Forelimb muscle (tissue), 1 donor: ENCODE results near the gene OR2F2. TPM values are rescaled to one million over a fixed set of nuclear protein-coding genes. Genes with fewer than 3 reads are reported as not detected.

Experiments used
- DNase-seq: peaks from one replicate; pipeline ENCODE4 v3.0.0-alpha.2; 2013; ENCODE audit warnings: low read depth
- polyA plus RNA-seq: library from polyadenylated mRNA; unstranded; fragments of 120-200 nt; gene quantifications from one replicate; pipeline ENCODE4 v1.2.1, GENCODE V29; 2013; ENCODE audit not compliant: insufficient read length

The OR2F2 gene
- polyA plus RNA-seq, 1 donor = not detected

DNA sequence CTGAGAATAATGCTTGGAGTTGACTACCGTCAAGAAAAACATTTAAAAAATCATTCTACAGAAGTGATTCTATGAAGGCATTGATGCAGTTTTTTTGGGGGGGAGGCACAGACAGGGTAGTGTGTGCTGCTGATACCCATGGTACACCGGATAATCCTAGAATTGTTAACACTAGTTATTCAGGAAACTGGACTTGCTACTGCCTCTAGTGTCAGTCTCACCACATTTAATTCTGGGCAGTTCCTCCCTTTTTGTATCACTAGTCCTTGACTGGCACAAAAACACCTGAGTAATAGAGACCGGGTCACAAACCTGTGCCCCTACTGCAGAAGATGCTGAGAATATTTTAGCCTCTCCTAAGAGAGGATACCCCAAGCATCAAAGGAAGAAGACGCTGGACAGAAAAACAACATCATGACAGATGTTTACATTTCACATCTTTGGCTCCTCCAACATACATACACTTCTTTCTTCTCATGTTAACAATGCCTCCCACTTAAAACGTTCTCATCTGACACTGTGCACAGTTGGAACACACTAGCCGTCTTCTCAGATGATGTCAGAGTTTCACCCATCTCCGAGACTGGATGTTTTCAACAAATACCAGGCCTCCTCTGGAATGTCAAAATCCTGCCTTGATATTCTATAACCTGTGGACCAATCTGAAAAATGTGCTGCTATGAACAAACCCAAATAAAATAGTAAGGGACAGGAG lies 19.9 kb upstream of the OR2F2 start:
- DNase-seq = no peak

GRCh38 chr7:143924851-143925250 lies 10.2 kb upstream of the OR2F2 start:
- DNase-seq = no peak

DNA sequence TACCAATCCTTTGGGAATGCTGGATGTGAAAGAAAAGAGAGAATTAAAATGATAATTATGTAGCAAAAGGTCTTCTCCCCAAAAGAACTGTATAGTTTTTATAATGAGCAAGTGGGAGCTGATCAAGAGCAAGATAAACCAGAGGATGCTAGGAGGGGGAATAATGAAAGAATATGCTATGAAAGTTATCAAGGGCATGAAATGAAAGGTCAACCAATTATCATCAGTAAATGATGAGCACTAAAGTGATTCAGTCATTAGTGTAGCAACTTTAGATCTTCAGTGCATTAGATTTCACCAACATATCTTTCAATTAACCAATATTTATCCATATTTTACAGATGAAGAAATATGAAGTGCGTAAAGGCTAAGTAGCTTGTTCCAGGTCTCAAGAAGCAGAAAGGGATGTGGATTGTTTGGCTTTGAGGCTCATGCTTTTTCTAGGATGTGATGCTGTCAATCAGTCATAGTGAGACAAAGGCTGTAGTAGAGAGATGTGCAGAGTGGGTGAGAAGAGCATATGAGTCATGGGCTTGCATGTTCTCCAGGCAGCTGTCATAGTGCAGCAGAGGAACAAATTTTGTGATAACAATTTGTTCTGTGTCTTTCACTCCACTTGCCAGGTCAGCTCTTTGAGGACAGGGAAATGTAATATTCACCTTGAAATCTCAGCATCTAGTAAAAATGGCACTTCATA lies 5.7 kb upstream of the OR2F2 start:
- DNase-seq = no peak

- no peak for DNase-seq
These were observed 3.3 kb upstream of the OR2F2 start for GRCh38 chr7:143931739-143932138.

GRCh38 chr7:143936087-143937009 lies 1.3 kb downstream of the OR2F2 start:
- no peak for DNase-seq

DNA sequence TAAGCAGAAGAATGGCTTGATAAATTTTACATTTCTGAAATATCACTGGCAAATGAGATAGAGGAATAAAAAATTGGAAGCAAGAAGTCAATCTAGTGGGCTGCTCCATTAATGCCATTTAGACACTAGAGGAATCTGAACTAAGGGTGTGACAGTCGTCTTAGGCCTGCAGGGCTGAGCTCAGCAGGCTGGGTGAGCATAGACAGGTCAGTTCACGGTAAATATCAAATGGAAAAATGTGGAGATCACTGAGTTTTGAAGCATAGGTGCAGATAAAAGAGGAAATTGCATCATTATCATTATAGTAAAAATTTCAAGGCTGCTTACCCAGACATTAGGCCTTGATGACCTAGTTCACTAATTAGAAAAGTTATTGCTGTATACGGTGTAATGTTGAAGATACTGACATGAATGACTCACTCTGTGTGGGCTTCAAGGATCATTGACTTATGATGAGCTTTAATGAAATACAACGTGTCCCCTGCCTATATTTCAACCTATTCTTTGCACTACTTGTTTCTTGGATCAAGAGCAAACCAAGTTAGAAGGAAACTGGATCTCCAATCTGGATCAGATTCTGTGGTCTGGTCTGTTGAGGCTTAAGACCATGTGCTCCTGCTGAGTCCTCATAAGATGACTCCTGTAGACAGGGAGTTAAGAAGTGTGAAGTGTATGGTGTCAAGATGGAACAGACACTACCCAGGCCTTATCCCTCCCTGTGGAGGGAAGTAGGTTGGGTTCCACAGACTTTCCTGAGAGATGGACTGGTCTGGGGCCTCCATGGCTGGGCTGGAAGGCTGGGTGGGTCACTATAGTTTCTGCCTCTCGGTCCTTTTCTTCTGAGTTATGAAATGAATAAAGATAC lies 3.6 kb downstream of the OR2F2 start:
- DNase-seq = no peak

GRCh38 chr7:143945423-143945822 lies 10.4 kb downstream of the OR2F2 start:
- no peak for DNase-seq

DNA sequence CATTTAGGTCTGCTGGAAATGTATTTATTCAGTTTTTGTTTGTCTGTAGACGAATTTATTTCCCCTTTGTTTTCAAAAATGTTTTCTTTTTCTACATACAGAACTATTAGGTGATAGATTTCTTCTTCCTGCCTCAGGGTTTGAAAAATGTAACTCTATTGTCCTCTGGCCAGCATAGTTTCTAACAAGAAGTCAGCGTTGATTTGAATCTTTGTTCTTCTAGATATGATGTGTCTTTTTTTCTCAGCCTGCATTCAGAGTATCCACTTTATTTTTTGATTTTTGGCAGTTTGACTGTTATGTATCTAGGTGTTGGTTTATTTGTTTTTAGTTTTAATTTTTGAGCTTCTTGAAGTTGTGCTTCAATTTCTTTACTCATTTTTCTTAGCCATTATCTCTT lies 12.1 kb downstream of the OR2F2 start:
- DNase-seq = no peak

- DNase-seq = no peak
These were observed 13.7 kb downstream of the OR2F2 start for GRCh38 chr7:143948733-143949132.

- peak; percentile 40 for DNase-seq
These were observed 18.4 kb downstream of the OR2F2 start for GRCh38 chr7:143953421-143953820.

GRCh38 chr7:143954135-143954534 lies 19.1 kb downstream of the OR2F2 start:
- no peak for DNase-seq

- DNase-seq = no peak
These were observed 19.5 kb downstream of the OR2F2 start, which contains the start of gene OR2F1 for GRCh38 chr7:143954544-143954943. TSS of gene OR2F1 (plus strand) at chr7:143954844. CDS start at chr7:143959971, 5,127 bp downstream.

DNA sequence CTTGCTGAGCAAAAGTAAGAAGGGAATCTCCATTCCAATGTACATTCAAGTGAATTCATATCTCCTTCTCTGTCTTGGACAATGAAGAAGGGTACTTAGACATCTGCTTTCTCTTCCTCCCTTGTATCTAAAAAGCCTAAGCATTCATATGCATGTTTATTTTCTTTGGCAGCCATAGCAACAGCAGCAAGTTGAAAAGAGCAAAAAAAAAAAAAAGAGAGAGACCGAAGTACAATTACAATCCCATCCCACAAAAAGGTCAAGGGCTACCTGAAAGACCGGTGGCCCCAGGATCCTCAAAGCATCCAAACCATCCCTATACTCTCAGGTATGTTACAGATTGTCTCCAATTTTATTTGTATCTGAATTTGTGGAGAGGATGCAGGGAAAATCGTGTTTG lies 23.7 kb downstream of the OR2F2 start:
- DNase-seq = no peak

DNA sequence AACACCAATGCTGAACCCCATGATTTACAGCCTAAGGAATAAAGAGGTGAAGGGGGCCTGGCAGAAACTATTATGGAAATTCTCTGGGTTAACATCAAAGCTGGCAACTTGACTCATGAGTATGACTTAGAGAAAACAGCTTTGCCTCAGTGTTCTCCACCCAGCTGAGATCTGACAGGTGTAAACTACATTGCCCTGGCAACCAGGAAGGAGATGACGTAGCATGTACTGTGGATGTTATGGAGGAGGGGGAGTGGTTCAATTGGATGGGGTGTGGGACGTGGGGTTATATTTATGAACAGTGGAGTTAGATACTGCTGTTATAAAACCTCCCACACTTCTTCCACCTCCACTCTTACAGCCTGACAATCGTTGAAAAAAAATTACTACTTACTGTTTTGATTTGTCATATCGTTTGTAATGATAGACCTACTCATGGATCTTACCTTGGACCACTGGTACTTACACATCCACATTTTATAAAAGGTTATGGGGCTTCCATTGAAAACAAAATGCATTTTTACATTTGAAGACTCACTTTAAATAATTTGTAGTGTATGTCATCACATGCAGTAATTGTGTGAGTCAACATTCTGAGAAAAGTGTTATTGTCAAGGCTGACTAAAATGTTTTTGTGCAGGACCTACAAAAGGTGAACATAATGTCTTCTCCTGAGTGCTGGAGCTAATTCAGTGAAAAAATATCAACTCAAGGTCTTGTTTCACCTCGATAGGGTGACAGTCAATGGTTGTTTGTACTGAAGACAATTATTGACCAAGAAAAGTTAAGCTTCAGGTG lies 26.0 kb downstream of the OR2F2 start:
- no peak for DNase-seq

DNA sequence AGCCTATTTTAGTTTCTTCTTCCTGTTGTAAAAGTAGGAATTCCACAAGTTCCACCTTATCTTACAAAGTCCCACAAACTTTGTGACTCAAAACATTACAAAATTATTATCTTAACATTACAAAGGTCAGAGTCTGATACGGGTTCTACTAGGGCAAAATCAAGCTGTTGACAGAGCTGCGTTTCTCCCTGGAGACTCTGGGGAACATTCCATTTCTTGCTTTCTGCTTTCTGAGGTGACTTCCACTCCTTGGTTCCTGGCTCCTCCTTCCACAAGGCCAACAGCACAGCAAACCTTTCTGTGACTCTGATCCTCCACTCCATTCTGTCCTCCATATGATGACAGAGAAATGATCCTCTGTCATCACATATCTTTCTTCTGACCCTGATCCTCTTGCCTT lies 30.2 kb downstream of the OR2F2 start:
- DNase-seq = no peak

DNA sequence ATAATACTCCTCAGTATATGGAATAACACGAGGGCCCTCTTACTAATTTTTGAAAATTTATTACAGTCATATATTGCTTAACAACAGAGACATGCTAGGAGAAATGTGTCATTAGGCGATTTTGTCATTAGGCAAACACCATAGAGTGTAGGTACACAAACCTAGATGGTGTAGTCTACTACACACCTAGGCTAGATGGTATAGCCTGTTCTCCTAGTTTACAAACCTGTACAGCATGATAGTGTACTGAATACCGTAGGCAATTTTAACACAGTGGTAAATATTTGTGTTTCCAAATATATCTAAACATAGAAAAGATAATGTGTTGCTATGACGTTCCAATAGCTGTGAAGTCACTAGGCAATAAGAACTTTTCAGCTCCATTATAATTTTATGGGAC lies 32.4 kb downstream of the OR2F2 start:
- no peak for DNase-seq

- no peak for DNase-seq
These were observed 38.9 kb downstream of the OR2F2 start for GRCh38 chr7:143973870-143974416.

DNA sequence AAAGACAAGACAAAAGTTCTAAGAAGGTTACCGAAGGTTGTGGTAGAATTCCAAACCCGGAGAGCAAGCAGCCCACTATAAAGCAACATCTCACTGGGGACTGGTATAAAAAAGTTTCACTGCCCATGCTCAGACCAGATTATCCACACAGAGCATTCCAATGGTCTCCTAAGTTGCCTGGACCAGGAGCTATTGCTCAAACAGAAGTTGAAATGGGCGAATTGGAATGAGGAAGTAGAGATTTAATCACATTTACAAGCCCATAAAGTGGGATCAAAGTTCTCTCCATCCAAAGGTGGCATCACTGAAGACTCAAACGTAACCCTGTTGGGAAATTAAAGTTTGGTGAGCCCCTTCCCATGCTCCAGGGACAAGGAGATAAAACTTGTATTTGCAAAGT lies 39.4 kb downstream of the OR2F2 start:
- no peak for DNase-seq

- DNase-seq = no peak
These were observed 40.6 kb downstream of the OR2F2 start for GRCh38 chr7:143975617-143976016.

DNA sequence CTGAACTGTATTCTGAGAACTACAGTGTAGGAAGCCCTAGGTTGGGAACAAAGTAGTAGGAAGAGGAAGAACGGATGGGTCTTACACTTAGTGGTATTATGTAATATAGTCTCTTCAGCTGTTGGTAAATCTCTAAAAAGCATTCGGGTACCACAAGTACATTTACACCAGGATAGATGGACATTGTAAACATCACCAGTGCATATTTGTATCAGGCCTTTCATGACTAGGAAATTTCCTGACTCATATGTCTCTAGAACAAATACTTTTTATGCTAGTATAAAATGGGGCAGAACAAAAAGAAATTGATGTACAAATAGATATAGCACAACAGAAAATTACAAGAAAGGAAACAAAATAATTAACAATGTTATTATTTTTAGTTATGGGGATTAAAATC lies 43.6 kb downstream of the OR2F2 start:
- DNase-seq = no peak
